Aortic smooth muscle cell (primary cell): ENCODE results near the gene USP19. TPM values are rescaled to one million over a fixed set of nuclear protein-coding genes. Genes with fewer than 3 reads are reported as not detected.

Experiments used
- total RNA-seq: library from RNA; depleted of rRNA; stranded (reverse); fragments of >200 nt; gene quantifications from 2 replicates; pipeline ENCODE4 v1.2.3, GENCODE V29; 2014

The USP19 gene
- 37.3 and 40.2 TPM in 2 replicates for total RNA-seq

GRCh38 chr3:49120438-49121131 lies at the start of gene USP19:
Gene USP19 (minus strand): TSS chr3:49120823. CDS start chr3:49119145, 1,678 bp downstream.

GRCh38 chr3:49165771-49166751 lies 45.4 kb upstream of the USP19 start, which contains the start of gene CCDC71:
Gene CCDC71 (minus strand): TSS chr3:49166331. CDS start chr3:49164208, 2,123 bp downstream.

GRCh38 chr3:49132437-49133225 lies 12.0 kb upstream of the USP19 start, which contains the start of gene LAMB2:
Gene LAMB2 (minus strand): TSS chr3:49133050. CDS start chr3:49132867, 183 bp downstream.

GRCh38 chr3:49104427-49105291 lies 16.0 kb downstream of the USP19 start, which contains the start of gene QARS1:
Gene QARS1 (minus strand): TSS chr3:49104757. CDS start chr3:49104733, 24 bp downstream.

GRCh38 chr3:49093853-49094767 lies 26.5 kb downstream of the USP19 start, which contains the start of gene QRICH1:
Gene QRICH1 (minus strand): TSS chr3:49094071. CDS start chr3:49077017, 17,054 bp downstream.

Other genes with a start within 250 kb of the USP19 start
- gene SLC25A20, start 221.9 kb downstream of the USP19 start, total RNA-seq, result 31.6 and 34.6 TPM in 2 replicates
- 74.6 and 77.7 TPM in 2 replicates for gene ARIH2, start 202.0 kb downstream of the USP19 start, total RNA-seq
- 39.0 and 50.3 TPM in 2 replicates for gene P4HTM, start 130.6 kb downstream of the USP19 start, total RNA-seq
- gene WDR6, start 113.4 kb downstream of the USP19 start, total RNA-seq, result 46.5 and 55.2 TPM in 2 replicates
- gene DALRD3, start 102.2 kb downstream of the USP19 start, total RNA-seq, result 52.5 and 55.8 TPM in 2 replicates
- gene NDUFAF3, start 98.7 kb downstream of the USP19 start, total RNA-seq, result 94.3 and 111 TPM in 2 replicates
- gene IMPDH2, start 91.4 kb downstream of the USP19 start, total RNA-seq, result 270 and 337 TPM in 2 replicates
- gene QRICH1, start 26.8 kb downstream of the USP19 start, total RNA-seq, result 51.3 and 59.6 TPM in 2 replicates
- 187 and 230 TPM in 2 replicates for gene QARS1, start 16.1 kb downstream of the USP19 start, total RNA-seq
- 648 and 801 TPM in 2 replicates for gene LAMB2, start 12.2 kb upstream of the USP19 start, total RNA-seq
- 16.3 and 17.0 TPM in 2 replicates for gene CCDC71, start 45.5 kb upstream of the USP19 start, total RNA-seq
- 28.8 and 32.0 TPM in 2 replicates for gene KLHDC8B, start 50.8 kb upstream of the USP19 start, total RNA-seq
- 1.1 and 2.1 TPM in 2 replicates for gene C3orf62, start 156.4 kb upstream of the USP19 start, total RNA-seq
- gene USP4, start 219.2 kb upstream of the USP19 start, total RNA-seq, result 22.7 and 31.1 TPM in 2 replicates
- gene GPX1, start 237.5 kb upstream of the USP19 start, total RNA-seq, result 253 and 415 TPM in 2 replicates